Progenitor cell of endocrine pancreas (in vitro differentiated cells): ENCODE data around the gene LRIT1. TPM values are rescaled to one million over a fixed set of nuclear protein-coding genes. Genes with fewer than 3 reads are reported as not detected.

ENCODE experiments used
- DNase-seq: peaks from one replicate; pipeline ENCODE4 v3.0.0; 2021; ENCODE audit warnings: low spot score; ENCODE audit not compliant: unreplicated experiment
- H3K27ac Mint-ChIP-seq: 2 replicates; pipeline ENCODE4 v1.8.0; 2021; ENCODE audit warnings: mild to moderate bottlenecking, moderate library complexity, mixed read lengths
- H3K27me3 Mint-ChIP-seq: 2 replicates; pipeline ENCODE4 v1.8.0; 2021; ENCODE audit warnings: mixed read lengths
- H3K36me3 Mint-ChIP-seq: 2 replicates; pipeline ENCODE4 v1.8.0; 2022; ENCODE audit warnings: mixed read lengths; ENCODE audit not compliant: insufficient read depth
- H3K4me1 Mint-ChIP-seq: 2 replicates; pipeline ENCODE4 v1.8.0; 2021; ENCODE audit warnings: low read depth, mixed read lengths
- H3K4me3 Mint-ChIP-seq: 2 replicates; pipeline ENCODE4 v1.8.0; 2021; ENCODE audit warnings: low read depth, mild to moderate bottlenecking, moderate library complexity, mixed read lengths
- H3K9me3 Mint-ChIP-seq: 2 replicates; pipeline ENCODE4 v1.8.0; 2021; ENCODE audit warnings: low read depth, mixed read lengths
- total RNA-seq: library from RNA; stranded (reverse); gene quantifications from 2 replicates; pipeline ENCODE4 v1.2.1, GENCODE V29; 2021
- TF ChIP-seq, protein P1 (sequence below): fragments of 200-600 bp; sonication (generic); IDR thresholded peaks from one replicate; pipeline ENCODE4 v1.5.0; 2021; ENCODE audit warnings: antibody characterized with exemption, mild to moderate bottlenecking; ENCODE audit not compliant: unreplicated experiment

LRIT1 gene
- total RNA-seq, 1 donor from 2014 or later = not detected

DNA sequence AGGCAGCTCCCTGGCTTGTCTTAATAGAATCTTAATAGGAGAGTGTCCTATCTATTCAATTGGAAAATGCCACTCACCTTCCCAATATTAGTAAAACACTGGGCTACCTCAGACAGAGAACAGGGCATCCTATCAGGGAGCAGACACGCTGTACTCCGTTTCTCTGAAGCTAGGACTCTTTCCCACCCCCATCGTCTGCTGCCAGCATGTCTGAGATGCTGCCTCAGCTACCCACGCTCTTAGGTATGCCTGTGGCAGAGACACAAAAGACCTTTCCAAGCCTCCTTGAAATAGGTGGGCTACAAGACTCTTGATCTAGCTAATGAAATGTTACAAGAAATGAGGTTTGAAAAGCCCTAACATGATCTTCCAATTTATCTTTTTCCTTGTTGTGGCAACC lies 13.5 kb downstream of the LRIT1 start:
- H3K4me1 Mint-ChIP-seq = no peaks in the 10 kb centered on the region
- no peak overlapping the region for H3K4me3 Mint-ChIP-seq
- H3K27me3 Mint-ChIP-seq = peaks cover 37% of the 10 kb centered on the region
- no peak overlapping the region for H3K27ac Mint-ChIP-seq
- TF ChIP-seq, protein P1, sequence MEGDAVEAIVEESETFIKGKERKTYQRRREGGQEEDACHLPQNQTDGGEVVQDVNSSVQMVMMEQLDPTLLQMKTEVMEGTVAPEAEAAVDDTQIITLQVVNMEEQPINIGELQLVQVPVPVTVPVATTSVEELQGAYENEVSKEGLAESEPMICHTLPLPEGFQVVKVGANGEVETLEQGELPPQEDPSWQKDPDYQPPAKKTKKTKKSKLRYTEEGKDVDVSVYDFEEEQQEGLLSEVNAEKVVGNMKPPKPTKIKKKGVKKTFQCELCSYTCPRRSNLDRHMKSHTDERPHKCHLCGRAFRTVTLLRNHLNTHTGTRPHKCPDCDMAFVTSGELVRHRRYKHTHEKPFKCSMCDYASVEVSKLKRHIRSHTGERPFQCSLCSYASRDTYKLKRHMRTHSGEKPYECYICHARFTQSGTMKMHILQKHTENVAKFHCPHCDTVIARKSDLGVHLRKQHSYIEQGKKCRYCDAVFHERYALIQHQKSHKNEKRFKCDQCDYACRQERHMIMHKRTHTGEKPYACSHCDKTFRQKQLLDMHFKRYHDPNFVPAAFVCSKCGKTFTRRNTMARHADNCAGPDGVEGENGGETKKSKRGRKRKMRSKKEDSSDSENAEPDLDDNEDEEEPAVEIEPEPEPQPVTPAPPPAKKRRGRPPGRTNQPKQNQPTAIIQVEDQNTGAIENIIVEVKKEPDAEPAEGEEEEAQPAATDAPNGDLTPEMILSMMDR = no peak
- no peak for DNase-seq
- no peaks in the 10 kb centered on the region for H3K36me3 Mint-ChIP-seq
- H3K9me3 Mint-ChIP-seq = no peaks in the 10 kb centered on the region

DNA sequence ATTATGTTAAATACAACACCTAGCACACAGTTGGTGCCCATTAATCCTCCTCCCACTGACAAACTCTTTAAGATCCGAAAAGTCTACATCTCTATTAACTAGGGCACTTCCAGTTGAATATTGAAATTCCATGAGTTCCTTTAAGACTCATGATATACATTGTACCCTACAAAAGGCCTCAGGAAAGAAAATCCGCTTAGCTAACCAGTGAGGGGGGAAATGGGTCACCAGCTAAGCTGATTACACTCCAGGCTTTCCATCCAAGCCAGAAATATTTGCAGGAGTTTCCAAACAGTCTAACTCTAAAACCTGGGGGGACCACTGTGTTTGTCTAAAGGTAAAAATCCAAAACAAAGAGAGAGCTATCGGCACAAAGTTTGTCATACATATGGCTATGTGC lies 14.7 kb downstream of the LRIT1 start:
- TF ChIP-seq, protein P1 = no peak
- H3K9me3 Mint-ChIP-seq = no peaks in the 10 kb centered on the region
- no peak overlapping the region for H3K27ac Mint-ChIP-seq
- H3K4me3 Mint-ChIP-seq = no peak overlapping the region
- peaks cover 37% of the 10 kb centered on the region for H3K27me3 Mint-ChIP-seq
- no peaks in the 10 kb centered on the region for H3K4me1 Mint-ChIP-seq
- no peaks in the 10 kb centered on the region for H3K36me3 Mint-ChIP-seq
- no peak for DNase-seq

DNA sequence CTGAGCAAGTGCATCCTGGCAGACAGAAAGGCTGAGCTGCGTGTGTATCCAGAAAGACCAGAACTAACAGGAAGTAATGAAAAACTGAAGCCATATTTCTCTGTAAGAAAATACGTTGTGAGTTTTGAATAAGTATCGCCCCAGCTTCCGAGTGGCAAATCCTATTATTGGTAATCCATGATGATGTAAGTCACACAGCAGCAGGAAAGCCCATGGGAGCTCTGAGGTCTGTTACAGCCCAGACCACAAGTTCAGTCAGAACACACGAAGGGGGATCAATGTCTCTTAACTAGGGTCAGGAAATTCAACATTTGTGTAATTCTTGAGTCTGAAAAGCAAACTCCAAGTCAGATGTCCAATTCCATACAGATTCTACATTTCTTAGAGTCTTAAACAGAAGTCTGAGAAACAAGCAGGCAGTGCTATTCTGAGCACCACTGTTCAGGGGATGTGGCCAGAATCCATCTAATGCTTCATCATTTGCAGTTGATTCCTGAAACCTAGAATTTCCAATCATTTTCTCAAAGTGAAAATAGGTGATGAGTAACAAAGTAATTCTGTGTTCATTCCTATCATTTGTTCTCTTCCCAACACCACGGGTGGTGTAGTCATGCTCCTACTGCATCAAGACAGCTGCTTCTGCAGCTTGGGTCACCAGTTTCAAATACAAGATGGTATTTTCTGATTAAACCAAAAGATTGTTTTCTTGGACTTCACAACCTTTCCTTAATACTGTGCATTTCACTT lies 15.7 kb downstream of the LRIT1 start, which contains the start of gene LRIT2:
LRIT2 (minus strand) TSS at position 118 of the 747 bp plus-strand sequence; CDS start at position 94, 24 bp downstream.
- H3K4me1 Mint-ChIP-seq = no peaks in the 10 kb centered on the region
- no peak for DNase-seq
- no peak within 1 kb of the TSS for H3K4me3 Mint-ChIP-seq
- no peaks in the 10 kb centered on the region for H3K9me3 Mint-ChIP-seq
- peaks cover 43% of the 10 kb centered on the region for H3K27me3 Mint-ChIP-seq
- H3K27ac Mint-ChIP-seq = no peak within 1 kb of the TSS
- no peaks in the 10 kb centered on the region for H3K36me3 Mint-ChIP-seq
- TF ChIP-seq, protein P1 = no peak

DNA sequence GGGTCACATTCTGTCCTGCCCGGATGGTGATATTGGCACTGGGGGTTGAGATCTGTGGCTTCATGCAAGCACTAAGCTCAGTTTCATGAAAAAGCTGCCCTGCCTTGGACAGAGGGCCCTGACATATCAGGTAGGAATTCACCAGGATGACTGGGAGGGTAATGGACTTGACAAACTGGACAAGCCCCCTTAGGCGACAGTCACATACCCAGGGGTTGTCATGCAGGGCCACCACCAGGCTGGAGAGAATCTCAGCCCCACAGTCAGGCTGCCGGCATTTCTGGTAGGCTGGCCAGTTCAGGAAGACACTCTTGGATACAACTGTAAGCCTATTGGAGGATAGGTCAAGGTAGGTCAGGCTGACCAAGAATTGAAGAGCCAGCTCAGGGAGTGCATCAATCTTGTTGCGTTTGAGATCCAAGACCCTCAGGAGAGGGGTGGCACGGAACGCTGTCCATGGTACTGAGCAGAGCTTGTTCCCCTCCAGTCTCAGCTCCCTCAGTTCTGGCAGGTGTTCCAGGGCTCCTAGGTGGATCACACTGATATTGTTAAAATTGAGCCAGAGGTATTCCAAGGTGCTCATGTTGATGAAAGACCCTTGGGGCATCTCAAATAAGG lies 16.8 kb downstream of the LRIT1 start:
- DNase-seq = peak; percentile 61
- Mint-ChIP-seq H3K36me3 (no peaks in the 10 kb centered on the region), H3K4me1 (no peaks in the 10 kb centered on the region), H3K4me3 (no peak overlapping the region), H3K27ac (no peak overlapping the region), H3K9me3 (no peaks in the 10 kb centered on the region), H3K27me3 (peaks cover 41% of the 10 kb centered on the region)
- TF ChIP-seq, protein P1 = no peak

DNA sequence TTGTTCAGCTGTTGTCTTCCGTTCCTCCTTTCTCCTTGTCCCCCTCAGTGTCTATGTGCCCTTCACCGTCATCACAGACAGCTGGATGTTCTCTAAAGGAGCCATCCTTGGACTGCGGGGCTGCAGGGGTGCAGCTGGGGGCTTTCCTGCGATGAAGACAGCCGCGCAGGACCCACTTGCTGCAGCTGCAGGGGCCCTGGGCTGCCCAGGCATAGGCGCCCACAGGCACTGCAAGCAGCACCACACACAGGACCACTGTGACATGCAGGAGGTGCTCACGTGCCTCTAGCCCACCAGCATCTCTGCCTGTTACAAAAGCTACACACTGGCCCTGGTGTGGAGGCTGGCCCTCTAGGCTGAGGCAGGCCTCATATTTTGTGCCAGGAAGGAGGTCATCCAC lies 19.4 kb downstream of the LRIT1 start:
- TF ChIP-seq, protein P1 = no peak
- no peak for DNase-seq
- no peaks in the 10 kb centered on the region for H3K9me3 Mint-ChIP-seq
- peaks cover 30% of the 10 kb centered on the region for H3K27me3 Mint-ChIP-seq
- no peaks in the 10 kb centered on the region for H3K36me3 Mint-ChIP-seq
- no peak overlapping the region for H3K27ac Mint-ChIP-seq
- no peaks in the 10 kb centered on the region for H3K4me1 Mint-ChIP-seq
- no peak overlapping the region for H3K4me3 Mint-ChIP-seq
